ENCODE results near the gene SMIM8. TPM values are rescaled to one million over a fixed set of nuclear protein-coding genes. Genes with fewer than 3 reads are reported as not detected.

The SMIM8 gene, protein sequence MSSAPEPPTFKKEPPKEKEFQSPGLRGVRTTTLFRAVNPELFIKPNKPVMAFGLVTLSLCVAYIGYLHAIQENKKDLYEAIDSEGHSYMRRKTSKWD
- total RNA-seq = 8.0 and 9.5 TPM in 2 replicates

DNA sequence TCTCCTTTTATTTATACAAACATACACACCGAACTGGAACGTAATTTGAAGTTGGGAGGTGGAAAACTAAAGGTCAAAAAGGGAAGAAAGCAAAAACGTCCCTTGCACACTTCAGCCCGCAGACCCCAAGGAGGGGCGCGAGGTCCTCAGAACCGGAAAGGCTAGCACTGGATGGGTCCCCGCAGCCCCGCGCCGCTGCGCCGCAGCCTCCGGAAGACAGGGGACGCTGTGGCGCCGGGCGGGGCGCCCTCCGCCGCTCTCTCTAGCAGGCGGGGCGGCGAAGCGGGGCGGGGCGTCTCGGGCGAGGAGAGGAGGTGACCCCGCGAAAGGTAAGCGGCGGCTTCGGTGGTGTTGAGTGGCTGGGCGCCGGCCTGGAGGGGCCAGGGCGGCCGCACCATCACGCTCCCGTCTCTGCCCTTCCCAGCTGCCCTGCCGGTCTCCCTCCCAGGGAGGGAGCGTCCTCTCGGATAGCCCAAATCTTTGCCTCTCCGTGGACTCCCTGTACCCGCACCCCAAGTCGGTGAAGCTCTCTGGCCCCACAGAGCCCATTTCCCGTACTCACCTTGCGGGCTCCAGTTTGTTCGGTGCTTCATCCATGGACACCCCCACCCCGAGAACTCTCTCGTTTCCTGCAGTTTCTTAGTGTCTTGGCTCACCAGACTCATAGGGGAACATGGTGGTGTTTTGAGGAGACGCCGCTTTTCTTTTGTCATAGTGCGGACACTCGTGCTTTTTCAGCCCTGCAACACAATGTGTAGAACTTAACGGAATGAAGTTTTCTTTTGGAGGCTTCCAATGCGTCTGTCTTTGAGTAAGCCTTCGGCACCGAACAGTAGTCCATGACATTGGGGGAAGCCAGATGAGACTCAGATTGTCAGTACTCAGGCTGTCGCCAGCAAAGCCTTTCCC lies at the start of gene SMIM8:
Gene SMIM8, plus strand, starts transcription at position 285 of the 909 bp plus-strand sequence. CDS start 14,444 bp downstream, outside the sequence.

DNA sequence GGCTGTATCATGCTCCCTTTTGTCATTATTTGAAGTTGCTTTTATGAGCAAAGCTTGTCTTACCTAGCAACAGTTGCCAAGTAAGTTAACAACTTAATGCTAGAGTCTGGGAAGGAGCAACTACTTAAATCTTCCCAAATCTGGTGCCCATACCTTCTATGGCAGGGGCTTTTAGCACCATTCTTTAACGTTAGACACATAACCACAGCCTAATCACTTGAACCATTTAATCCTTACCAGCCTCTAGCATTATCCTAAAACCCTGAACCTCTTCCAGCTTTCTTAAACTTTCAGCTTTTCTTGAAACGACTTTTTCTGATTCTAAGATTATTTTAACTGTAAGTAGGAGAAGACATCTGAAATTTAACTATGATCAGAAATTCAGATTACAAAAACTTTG lies 22.3 kb downstream of the SMIM8 start, which contains the start of gene C6orf163:
Gene C6orf163, plus strand, starts transcription at position 83 of the 400 bp plus-strand sequence. Its CDS starts 287 bp downstream, at position 370.

Other genes with a start within 250 kb of the SMIM8 start
- gene CGA, start 227.5 kb upstream of the SMIM8 start, total RNA-seq = not detected in 2 replicates
- gene ZNF292, start 167.0 kb upstream of the SMIM8 start, total RNA-seq = 46.2 and 46.5 TPM in 2 replicates
- not detected in 2 replicates for gene GJB7, start 6.7 kb downstream of the SMIM8 start, total RNA-seq
- gene C6orf163, start 22.2 kb downstream of the SMIM8 start, total RNA-seq = 3.1 and 4.6 TPM in 2 replicates
- 0.50 and 0.53 TPM in 2 replicates for gene CFAP206, start 85.4 kb downstream of the SMIM8 start, total RNA-seq
- gene SLC35A1, start 150.4 kb downstream of the SMIM8 start, total RNA-seq = 15.7 and 18.2 TPM in 2 replicates

All from thoracic aorta endothelial cell (primary cell).